Left renal pelvis (tissue), 4 donors: ENCODE data around the gene ARHGAP26. TPM values are rescaled to one million over a fixed set of nuclear protein-coding genes. Genes with fewer than 3 reads are reported as not detected.
"Not testable (repeated sequence)": the region's sequence is repeated elsewhere in the genome, so short reads cannot be mapped to it uniquely, and the experiment has no call there.

Experiments used
- DNase-seq, 4 donors: peaks; one replicate each; pipeline ENCODE4 v3.0.0-alpha.2; 2013; ENCODE audit warnings: low read depth in 4 of 4, low spot score in 3 of 4
- polyA plus RNA-seq, 4 donors: library from polyadenylated mRNA; unstranded; fragments of 120-200 nt; gene quantifications; one replicate each; pipeline ENCODE4 v1.2.1, GENCODE V29; 2013; ENCODE audit not compliant: insufficient read length in 4 of 4

ARHGAP26 gene
- polyA plus RNA-seq, 4 donors = 9.9 to 12.9 (median 11.1) TPM

DNA sequence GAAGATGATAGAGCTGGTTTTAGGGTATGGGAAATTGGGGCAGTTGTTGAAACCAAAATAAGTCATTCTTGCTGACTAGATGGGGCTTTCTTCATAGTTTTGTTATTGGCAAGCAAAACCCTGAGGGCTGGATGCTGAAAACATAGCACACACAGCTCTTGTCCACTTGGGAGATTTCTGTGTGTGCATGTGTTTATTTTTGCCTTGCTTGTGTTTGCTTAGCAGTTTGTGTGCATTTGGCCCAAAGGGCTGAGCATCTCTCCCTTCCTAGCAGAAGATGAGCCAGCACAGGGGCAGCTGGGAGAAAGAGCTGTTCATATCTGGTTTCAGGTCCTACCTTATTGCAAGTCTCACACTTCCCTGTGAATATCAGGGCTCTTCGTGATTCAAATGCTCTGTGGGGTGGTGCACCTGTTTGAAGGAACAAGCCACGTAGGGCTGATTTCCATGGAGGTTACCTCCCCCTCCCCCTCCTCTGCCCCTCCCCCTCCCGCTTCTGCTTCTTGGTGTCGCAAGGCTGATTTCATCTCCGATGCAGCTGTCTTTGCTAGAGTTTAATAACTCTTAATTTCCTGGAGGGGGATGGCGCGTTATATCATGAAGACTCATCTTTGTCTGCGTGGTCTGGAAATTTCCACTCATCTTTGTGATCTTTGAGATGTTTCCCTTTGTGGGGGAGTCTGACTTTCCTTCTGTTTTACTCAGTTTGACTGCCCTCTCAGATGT, 296.5 kb downstream of the ARHGAP26 start:
- no peak for DNase-seq

DNA sequence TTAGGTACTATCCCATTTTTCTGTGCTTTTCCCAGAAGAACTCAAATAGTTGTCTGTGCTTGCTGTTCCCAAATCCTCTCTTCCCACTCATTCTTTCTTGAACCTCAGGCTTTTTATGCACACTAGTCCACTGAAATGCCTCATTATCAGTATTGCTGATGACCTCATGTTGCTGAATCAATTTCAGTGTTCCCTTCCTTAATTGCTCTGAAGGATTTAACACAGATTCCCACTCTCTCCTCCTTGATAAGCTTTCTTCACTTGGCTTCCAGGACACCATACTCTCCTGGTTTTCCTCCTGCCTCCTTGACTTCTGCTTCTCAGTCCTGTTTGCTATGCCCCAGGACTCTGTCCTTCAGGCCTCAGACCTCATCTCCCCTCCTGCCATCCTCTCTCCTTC, 298.5 kb downstream of the ARHGAP26 start:
- DNase-seq = no peak

DNA sequence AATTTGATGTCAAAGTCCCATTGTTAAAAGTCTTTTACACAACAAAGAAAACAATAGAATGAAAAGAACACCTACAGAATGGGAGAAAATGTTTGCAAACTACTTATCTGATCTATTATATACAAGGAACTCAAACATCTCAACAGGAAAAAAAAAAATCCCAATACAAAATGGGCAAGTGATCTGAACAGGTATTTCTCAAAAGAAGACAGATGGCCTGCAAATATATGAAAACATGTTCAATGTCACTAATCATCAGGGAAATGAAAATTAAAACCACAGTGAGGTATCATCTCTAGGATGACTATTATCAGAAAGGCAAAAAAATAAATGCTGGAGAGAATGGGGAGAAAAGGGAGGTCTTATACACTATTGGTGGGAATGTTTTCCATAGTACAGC, 301.8 kb downstream of the ARHGAP26 start:
- DNase-seq = no peak

DNA sequence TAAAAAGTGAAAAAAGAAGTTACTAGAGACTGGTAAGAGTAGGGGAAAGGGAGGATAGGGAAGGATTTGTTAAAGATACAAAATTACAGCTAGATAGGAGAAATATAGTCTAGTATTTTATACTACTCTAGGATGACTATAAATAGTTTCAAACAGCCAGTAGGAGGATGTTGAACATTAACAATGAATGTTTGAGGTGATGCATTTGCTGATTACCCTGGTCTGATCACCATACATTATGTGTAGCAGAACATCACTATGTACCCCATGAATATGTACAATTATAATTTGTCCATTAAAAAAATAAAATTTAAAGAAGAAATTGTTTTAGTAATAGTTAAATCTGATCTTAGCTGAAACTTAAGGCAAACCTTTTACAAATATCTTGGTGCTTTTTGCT, 302.6 kb downstream of the ARHGAP26 start:
- DNase-seq = no peak

DNA sequence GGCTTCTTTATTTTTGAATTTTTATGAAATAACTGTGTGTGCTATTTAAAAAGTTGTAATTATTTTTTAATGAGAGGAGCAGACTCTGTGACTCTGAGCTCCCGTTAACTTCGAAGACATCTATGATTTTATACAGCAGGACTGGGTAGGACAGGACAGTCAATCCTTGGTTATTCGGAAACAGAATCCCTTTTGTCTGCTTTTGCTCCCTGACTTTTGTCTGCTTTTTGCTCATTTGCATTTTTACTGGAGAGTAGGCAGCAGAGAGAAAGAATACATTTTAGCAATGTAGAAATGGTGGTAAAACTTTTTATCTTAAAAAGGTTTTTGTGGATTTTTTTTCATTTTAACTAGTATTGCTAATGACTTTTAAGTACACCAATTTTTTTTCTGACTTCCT, 303.6 kb downstream of the ARHGAP26 start:
- DNase-seq = no peak

DNA sequence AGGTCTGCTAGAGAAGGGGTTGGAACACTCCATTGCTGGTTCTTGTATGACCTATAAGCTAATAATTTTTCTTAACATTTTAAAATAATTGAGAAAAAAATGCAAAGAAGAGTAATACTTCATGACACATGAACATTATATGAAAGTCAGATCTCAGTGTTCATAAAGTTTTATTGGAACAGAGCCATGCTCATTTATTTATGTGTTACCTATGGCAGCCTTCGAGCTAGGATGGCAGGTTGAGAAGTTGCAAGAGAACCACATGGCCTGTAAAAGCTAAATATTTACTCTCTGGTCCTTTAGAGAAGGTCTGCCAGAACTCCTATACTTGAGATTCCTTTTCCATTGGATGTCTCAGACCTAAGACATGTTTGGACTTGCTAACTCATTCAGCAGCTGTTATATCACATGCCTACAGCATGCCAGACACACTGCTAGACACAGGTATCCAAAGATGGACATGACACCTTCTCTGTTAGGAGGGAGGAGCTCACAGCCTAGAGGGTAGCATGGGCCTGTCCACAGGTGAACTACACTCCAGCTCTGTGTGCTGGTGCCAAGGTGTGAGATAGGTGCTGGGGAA, 304.3 kb downstream of the ARHGAP26 start:
- no peak for DNase-seq

DNA sequence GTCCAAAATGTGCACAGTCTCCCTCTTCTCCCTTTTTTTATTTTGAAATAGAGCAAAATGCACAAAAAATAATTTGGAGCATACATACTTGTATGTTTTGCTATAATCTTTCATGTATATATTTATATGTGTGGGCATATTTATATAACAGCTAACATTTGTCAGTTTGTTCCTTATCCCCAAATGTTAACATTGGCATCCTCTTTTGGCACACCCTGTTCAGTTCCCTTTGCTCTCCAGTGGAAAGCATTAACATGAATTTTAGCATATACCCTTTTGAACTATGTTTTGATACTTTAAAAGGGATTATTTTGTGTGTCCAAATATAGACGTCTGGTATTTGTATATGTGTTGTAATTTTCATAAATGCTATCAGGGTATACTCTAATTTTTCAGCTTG, 306.2 kb downstream of the ARHGAP26 start:
- no peak for DNase-seq

DNA sequence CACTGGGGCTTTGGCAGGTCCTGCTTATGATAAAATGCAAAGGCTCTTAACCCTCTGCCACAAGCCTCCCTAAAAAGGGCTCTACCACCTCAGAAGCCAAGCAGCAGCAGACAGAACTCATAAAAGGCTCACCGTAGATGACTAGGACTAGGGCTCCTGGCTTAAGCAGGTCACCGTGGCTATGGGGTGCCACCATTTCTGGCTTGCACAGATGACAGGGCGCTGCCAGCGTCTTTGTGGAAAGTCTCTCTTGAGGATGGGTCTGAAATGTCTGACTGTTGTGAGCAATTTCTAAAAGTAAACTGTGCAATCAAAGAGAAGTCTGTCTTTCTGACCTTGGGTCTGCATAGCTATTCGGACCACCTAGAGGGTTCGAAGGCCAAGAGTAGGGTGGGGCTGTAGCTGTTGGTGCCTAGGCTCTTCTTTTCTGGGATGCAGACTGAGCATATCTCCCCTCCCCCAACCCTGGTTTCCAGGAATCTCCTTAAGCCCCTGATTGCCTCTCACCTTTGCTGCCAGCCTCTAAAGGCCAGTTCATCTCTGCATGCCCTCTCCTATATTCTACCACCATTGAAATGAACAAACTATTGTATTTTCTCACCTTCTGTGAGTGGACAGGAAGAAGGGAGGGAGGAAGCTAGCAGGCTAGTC, 307.4 kb downstream of the ARHGAP26 start:
- DNase-seq = no peak

DNA sequence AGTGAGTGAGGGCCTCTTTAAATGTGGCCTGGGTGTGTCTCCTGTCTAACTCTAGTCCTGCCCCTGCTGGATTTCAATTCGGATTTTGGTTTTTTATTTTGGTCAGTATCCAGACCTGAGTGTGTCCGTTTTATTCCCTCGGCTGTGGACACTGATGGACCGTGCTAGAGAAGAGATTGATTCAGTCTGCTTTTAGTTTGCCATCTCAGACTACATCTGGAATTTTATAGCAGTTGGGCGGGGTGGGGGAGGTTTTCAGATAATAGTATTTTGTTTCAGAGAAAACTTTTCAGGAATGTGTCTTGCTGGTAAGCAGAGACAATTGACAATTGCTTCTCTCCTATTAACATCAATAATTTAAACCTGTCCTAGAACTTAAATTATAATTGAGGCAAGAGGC, 308.1 kb downstream of the ARHGAP26 start:
- DNase-seq = no peak

DNA sequence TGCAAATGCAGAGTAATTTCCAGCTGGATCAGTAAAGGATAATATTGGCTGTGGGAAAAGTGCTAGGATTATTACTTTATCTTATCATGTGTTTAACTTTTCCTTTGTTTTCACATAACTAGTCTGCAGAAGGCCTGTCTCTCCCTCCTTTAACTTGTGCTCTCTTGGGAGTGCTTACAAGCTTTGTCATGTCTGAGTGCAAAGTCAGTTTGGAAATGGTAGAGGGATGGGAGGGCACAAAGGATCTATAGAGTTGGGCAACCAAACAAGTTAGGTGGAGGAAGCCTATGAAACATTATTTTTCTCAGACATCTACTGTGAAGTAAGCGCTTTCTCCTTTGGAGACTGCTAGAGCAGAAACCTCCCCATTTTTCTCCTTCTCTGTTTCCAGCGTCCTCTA, 308.8 kb downstream of the ARHGAP26 start:
- DNase-seq = no peak

DNA sequence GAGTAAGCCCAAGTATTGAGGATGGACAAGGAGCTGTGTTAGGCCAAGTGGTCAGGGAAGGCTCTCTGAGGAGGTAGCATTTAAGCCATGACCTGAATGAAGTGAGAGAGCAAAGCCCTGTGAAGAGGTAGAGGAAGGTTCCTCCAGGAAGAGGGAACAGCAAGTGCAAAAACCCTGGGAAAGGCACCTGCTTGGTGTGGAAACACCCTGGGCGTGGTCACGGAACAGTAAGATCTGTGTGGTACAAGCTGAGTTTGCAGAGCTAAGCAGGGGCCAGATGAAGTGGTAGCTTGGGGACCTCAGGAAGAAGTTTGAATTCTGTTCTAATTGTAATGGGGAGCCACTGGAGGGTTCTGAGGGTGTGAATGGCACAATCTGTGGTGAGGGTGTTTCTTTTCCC, 310.2 kb downstream of the ARHGAP26 start:
- DNase-seq = no peak

DNA sequence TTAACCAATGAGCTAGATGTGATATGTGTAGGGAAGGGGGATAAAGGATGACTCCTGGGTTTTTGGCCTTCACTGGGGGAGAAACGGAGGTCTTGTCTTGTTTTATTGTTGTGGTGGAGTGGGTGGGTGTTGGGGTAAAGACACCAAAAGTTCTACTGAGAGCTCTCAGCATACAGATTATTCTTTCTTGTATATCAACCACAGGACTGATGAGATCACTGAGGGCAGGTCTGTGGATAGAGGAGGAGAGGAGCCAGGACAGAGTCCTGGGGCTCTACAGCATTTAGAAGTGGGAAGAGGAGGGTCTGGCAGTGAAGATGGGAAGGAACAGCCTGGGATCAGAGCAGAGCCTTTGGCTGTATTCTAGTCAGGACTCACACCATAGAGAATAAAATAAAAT, 310.8 kb downstream of the ARHGAP26 start:
- DNase-seq = no peak

DNA sequence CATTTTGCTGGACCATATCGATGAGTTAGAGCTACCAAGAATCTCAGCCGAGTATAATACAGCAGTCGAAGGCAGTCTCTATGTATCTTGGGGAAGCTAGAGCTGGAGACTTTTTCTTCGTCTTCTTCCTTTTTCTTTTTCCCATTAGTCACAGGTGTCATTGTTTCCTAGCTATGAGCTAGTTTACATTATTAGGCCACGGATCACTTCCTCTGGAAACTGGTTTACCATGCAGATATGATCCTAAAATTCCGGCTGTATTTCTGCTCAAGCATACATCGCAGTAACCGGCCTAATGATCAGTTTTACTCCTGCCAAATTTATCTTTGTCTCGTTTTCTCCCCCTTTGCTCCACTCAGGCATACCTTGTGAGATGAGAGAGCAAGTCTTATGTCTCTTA, 312.8 kb downstream of the ARHGAP26 start:
- DNase-seq = no peak

DNA sequence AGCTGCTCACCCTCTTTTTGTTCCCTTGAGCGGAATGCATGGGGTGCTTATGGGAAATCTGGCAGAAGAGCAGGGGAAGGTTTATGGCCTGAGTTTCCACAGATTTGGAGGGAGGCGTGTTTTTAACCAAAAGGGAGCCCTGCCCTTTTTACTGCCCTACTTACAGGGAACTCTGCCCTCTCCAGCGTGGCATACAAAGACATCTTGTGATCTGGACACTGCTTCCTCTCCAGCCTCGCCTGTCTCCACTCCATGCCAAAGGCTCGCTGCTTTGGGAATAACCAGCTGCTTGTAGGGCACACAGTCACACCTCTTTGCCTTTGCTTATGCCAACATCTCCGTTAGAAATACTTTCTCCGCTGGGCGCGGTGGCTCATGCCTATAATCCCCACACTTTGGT, 314.2 kb downstream of the ARHGAP26 start:
- no peak for DNase-seq

DNA sequence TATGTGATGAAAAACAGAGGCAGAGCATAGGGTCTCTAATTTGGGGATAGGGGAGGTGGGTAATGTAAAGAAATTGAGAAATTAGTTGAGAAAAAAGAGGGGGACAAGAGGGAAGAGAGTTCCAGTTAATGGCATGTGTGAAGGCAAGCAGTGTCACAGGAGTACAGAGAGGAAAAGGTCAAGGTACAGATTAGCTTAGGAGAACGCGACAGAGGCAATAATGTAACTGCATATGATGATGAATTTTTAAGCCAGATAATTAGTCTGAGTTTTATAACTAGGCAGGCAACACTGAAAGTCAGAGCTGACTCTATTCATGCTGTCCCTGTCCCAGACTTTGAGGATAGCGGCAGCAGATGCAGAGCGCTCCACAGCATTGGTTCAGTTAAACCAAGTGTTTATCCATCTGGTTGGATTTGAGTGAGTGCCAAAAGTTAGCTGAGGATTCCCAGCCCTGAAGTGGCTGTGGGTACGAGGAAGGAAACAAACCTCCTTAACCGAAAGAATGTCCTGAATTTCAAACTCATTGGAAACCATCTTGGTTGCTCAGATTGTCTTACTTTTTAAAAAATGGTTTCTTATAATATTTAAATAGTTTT, 315.2 kb downstream of the ARHGAP26 start:
- no peak for DNase-seq

DNA sequence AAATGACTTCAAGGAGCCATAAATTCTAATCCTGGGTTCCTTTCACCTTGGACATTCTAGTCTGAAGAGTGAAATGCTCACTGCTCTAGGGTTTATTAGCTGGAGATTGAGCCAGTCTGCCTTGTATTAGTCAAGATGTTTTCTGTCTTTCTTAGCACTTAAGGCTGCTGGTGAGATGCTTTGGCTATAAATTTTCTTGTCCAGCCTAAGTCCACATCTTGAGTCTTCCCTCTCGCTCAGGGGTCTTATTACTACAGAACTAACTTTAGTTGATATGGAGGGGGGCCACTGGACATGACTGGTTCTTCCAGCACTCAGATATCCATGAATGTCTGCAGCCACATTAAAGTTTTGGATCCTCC, 316.4 kb downstream of the ARHGAP26 start:
- DNase-seq = no peak

DNA sequence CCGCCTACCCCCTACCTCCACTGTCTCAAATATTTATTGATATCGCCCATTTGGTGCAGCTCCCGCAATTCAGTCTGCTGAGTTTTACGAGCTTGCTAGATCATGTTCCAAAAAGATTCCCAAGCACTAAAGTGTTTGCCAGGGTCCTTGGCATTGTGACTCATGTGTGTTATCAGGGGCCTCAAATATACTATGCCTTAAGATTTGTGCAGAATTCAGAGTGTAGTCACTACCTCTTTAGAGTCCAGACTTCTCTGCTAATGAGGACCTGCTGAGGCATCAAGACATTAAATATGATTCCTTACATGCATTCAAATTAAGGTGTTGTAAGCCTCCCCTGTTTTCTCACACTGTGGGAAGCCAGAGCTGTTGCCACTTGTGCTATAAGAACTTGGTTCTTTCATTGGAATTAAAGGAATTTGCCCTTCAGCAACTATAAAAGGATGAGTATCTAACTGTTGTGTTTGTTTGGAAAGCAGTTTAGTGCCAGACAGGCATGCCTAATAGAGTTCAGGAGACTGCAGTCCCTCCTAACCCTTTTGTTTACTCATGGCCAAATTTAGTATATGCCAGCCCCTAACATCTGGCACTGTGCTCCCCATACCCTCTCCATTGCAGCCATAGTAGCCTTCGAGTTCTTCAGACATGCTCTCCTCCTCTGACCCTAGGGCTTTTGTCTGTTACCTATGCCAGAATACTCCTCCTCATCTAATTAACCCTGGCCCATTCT, 316.9 kb downstream of the ARHGAP26 start:
- no peak for DNase-seq

DNA sequence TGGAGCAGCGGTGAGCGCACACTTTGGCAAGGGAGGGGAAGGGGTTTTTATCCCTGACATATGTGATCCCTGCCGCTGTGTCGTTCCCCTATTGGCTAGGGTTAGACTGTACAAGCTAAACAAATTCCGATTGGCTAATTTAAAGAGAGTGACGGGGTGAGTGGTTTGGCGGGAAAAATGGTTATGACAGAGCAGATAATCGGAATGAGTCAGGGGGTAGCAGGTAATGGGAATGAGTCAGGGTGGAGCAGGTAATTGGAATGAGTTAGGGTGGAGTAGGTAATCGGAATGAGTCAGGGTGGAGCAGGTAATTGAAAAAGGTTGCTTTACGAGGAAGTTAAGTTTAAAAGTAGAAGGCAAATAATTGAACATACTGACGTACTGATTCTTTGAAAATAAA, 318.5 kb downstream of the ARHGAP26 start:
- not testable (repeated sequence) for DNase-seq

DNA sequence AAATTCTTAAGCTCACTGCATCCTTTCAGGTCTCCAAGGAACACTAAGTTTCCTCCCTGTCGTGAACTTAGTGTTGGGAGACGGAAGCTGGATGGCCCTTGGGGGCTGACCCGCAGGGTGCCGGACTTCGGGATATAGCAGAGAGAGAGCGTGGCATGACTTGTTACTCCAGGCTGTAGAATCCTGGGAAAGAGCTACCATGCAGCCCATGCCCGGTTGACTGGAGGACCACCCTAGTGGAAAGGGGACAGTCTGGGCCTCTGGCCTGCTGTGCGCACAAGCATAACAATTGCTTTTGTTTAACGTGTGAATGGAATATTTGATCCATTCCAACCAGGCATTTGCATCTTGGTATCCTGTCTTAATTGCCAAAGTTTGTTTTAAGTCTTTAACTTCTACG, 319.9 kb downstream of the ARHGAP26 start:
- DNase-seq = not testable (repeated sequence)

DNA sequence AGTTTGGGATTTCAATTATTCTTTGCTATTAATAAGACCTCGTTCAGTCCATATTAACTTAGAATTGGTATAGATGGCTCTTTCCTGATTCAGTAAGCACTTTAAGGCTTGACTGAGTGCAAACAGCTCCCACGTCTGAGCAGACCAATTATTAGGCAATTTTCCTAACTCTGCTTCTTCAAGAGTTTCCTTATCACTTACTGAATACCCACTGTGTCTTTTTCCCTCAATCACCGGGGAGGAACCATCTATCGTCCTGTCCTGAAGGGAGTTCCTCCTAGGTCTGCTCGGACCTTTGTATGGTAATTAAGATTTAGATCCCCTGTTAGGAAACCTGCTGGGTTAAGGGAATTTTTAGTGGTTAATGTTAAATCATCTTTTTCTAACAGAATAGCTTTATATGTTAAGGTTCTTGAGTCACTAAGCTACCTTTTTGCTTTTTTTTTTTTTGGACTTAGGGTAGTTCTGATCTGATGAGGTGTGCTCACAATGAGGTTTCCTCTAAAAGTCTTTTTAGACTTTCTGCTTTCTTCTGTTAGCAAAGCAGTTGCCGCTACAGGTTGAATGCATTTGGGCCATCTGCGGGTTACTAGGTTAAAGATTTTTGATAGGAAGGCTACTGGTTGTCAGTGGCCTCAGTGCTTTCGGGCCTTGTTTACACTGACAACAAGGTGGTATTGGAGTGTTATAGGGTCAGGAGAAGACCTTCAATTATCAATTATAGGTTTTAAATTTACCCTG, 322.7 kb downstream of the ARHGAP26 start:
- not testable (repeated sequence) for DNase-seq
